Lower leg skin (tissue), 3 donors: Measurements from ENCODE around the gene CNNM2.

Experiments
- CTCF ChIP-seq, 3 donors: fragments of 450-650 bp; IDR thresholded peaks; one replicate each; pipeline ENCODE4 v1.5.1; 2016; ENCODE audit warnings: antibody characterized with exemption in 3 of 3, mild to moderate bottlenecking in 3 of 3, moderate library complexity in 2 of 3
- POLR2A ChIP-seq, 2 donors: fragments of 450-650 bp; IDR thresholded peaks; one replicate each; pipeline ENCODE4 v1.6.1; 2016 to 2017; ENCODE audit warnings: antibody characterized with exemption in 2 of 2, mild to moderate bottlenecking in 1 of 2, moderate library complexity in 1 of 2

GRCh38 chr10:103110407-103110806 lies 192.3 kb downstream of the CNNM2 start:
- TF ChIP-seq CTCF (IDR thresholded peaks at IDR 0.05) (no peak), POLR2A (IDR thresholded peaks at IDR 0.05) (no peak)
